CD4-positive, alpha-beta T cell (primary cell): ENCODE data around the gene PRKAR2B. TPM values are rescaled to one million over a fixed set of nuclear protein-coding genes. Genes with fewer than 3 reads are reported as not detected.

Source experiments
- ATAC-seq: fragments of 200-7000 bp; cut with Tn5 transposase; one replicate; pipeline ENCODE4 v1.10.0; 2022; ENCODE audit warnings: mild to moderate bottlenecking; ENCODE audit not compliant: poor library complexity
- CTCF ChIA-PET: fragments of 350-600 bp; sonication (Branson Sonifier 250); formaldehyde crosslinking; loops from one replicate; lab custom pipeline; 2021; ENCODE audit warnings: antibody characterized with exemption, inconsistent platforms; lab: Charles Lee
- POLR2A ChIA-PET: fragments of 350-600 bp; sonication (Branson Sonifier 250); formaldehyde crosslinking; loops from one replicate; lab custom pipeline; 2021; ENCODE audit warnings: antibody characterized with exemption, inconsistent platforms; lab: Charles Lee
- DNase-seq, 14 experiments: peaks; one replicate each; pipeline ENCODE4 v3.0.0-alpha.2; 2013 to 2020; ENCODE audit warnings: mixed read lengths in 2 of 14
- H3K27ac ChIP-seq, 2 donors: one replicate each; pipeline versions ENCODE4 v1.5.1 to v1.7.0; 2013; ENCODE audit warnings: low read length in 2 of 2, low read depth in 1 of 2, mild to moderate bottlenecking in 1 of 2
- H3K27me3 ChIP-seq, 2 experiments: 1 replicate in 1 of 2; 2 replicates in 1 of 2; pipeline versions ENCODE4 v1.6.1 to v1.7.0; 2013; ENCODE audit warnings: low read length in 2 of 2, control low read depth in 1 of 2, mild to moderate bottlenecking in 1 of 2, moderate library complexity in 1 of 2; ENCODE audit not compliant: insufficient read depth in 2 of 2, control insufficient read depth in 1 of 2
- H3K36me3 ChIP-seq: one replicate; pipeline ENCODE4 v1.6.1; 2013; ENCODE audit warnings: low read length, control low read depth; ENCODE audit not compliant: insufficient read depth
- H3K4me1 ChIP-seq: one replicate; pipeline ENCODE4 v1.6.1; 2013; ENCODE audit warnings: low read length, control low read depth; ENCODE audit not compliant: insufficient read depth
- H3K4me3 ChIP-seq: one replicate; pipeline ENCODE4 v1.5.1; 2013; ENCODE audit warnings: mild to moderate bottlenecking, low read length, moderate library complexity
- H3K9me3 ChIP-seq, 2 experiments: 1 replicate in 1 of 2; 2 replicates in 1 of 2; pipeline versions ENCODE4 v1.6.1 to v1.7.0; 2013; ENCODE audit warnings: low read length in 2 of 2, mild to moderate bottlenecking in 2 of 2, control low read depth in 1 of 2, moderate library complexity in 1 of 2; ENCODE audit not compliant: control insufficient read depth in 1 of 2, insufficient read depth in 1 of 2
- H3K27ac Mint-ChIP-seq: one replicate; pipeline ENCODE4 v1.8.0; 2020; ENCODE audit warnings: mixed read lengths
- H3K27me3 Mint-ChIP-seq: one replicate; pipeline ENCODE4 v1.8.0; 2021; ENCODE audit warnings: mixed read lengths
- H3K36me3 Mint-ChIP-seq: one replicate; pipeline ENCODE4 v1.8.0; 2021; ENCODE audit warnings: low read depth, mixed read lengths
- H3K4me1 Mint-ChIP-seq: one replicate; pipeline ENCODE4 v1.8.0; 2021; ENCODE audit warnings: low read depth, mixed read lengths
- H3K4me3 Mint-ChIP-seq: one replicate; pipeline ENCODE4 v1.8.0; 2020; ENCODE audit warnings: mild to moderate bottlenecking, mixed read lengths
- H3K9me3 Mint-ChIP-seq: one replicate; pipeline ENCODE4 v1.8.0; 2020; ENCODE audit warnings: mixed read lengths
- CTCF ChIP-seq: fragments of 200-600 bp; IDR thresholded peaks from one replicate; pipeline ENCODE4 v1.8.0; 2022; ENCODE audit warnings: antibody characterized with exemption, mild to moderate bottlenecking
- intact Hi-C, 2 experiments: fragments of 100-400 bp; cut with DNase I in 1 of 2; cut with micrococcal nuclease in 1 of 2; formaldehyde crosslinking; loops; one replicate each; pipeline versions ENCODE4 v1.15.1 to v1.9.0; 2023 to 2025; cut with DNase I, micrococcal nuclease
- total RNA-seq, 174 experiments: library from RNA in 2 of 174; stranded (reverse) in 2 of 174; gene quantifications; one replicate each; pipeline ENCODE4 v1.2.3 and lab custom pipeline; 2021 to 2026

Gene PRKAR2B
- total RNA-seq, 2 experiments from 2014 or later, result 0.41 to 0.42 TPM

DNA sequence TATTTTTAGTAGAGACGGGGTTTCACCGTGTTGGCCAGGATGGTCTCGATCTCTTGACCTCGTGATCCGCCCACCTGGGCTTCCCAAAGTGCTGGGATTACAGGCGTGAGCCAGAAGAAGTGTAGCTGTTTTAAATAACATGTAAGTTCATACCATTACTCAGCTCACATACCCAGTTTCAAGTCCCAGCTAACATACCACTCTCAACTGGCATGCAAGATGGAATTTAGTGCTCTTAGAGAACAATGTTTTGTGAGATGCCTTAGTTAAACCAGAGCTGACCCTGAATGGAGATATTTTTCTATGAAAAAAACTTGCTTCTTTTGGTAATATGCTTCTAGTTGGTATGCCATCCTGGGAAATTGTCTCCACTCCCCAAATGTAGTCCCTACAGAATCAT is 161.6 kb downstream of the PRKAR2B start:
- intact Hi-C loops, result loop anchor here in 1 of 2 experiments (10.0 kb wide), 1 partner anchor 669 kb away; no protein-coding TSS in a partner anchor
- Mint-ChIP-seq H3K4me1 (no peaks in the 10 kb centered on the region), H3K36me3 (peaks cover 99% of the 10 kb centered on the region), H3K4me3 (no peak overlapping the region), H3K27me3 (no peaks in the 10 kb centered on the region), H3K9me3 (no peaks in the 10 kb centered on the region), H3K27ac (no peak overlapping the region)
- peaks cover 90% of the 10 kb centered on the region for H3K36me3 ChIP-seq
- no peaks in the 10 kb centered on the region for H3K4me1 ChIP-seq
- no peak for TF ChIP-seq CTCF
- no peak for ATAC-seq
- H3K4me3 ChIP-seq, result no peak overlapping the region
- H3K27ac ChIP-seq, result no peak overlapping the region
- no peaks in the 10 kb centered on the region for H3K27me3 ChIP-seq
- CTCF ChIA-PET, result interaction anchor here (1.1 kb wide), 1 partner anchor 58 kb away, joined by 5 read pairs; no protein-coding TSS in a partner anchor
- POLR2A ChIA-PET, result interaction anchor here (1.5 to 5.2 kb wide), 2 partner anchors 32 to 37 kb away, joined by 3 to 21 read pairs; partner anchors contain the start of gene HBP1
- no peaks in the 10 kb centered on the region for H3K9me3 ChIP-seq
- no peak for DNase-seq

- no peaks in the 10 kb centered on the region for H3K9me3 Mint-ChIP-seq
- Histone ChIP-seq H3K27me3 (no peaks in the 10 kb centered on the region), H3K4me3 (no peak overlapping the region), H3K36me3 (peaks cover 84% of the 10 kb centered on the region), H3K27ac (no peak overlapping the region), H3K4me1 (no peaks in the 10 kb centered on the region), H3K9me3 (no peaks in the 10 kb centered on the region)
- no peak overlapping the region for H3K4me3 Mint-ChIP-seq
- no peak overlapping the region for H3K27ac Mint-ChIP-seq
- H3K27me3 Mint-ChIP-seq, result no peaks in the 10 kb centered on the region
- POLR2A ChIA-PET, result interaction anchor here (1.5 to 5.2 kb wide), 2 partner anchors 33 to 37 kb away, joined by 3 to 21 read pairs; partner anchors contain the start of gene HBP1
- TF ChIP-seq CTCF, result no peak
- DNase-seq (no peak), ATAC-seq (no peak)
- intact Hi-C loops, result loop anchor here in 1 of 2 experiments (10.0 kb wide), 1 partner anchor 668 kb away; no protein-coding TSS in a partner anchor
- no peaks in the 10 kb centered on the region for H3K4me1 Mint-ChIP-seq
- CTCF ChIA-PET, result interaction anchor here (1.1 kb wide), 1 partner anchor 59 kb away, joined by 5 read pairs; no protein-coding TSS in a partner anchor
- peaks cover 99% of the 10 kb centered on the region for H3K36me3 Mint-ChIP-seq
Observed at GRCh38 chr7:107206706-107207105, 162.2 kb downstream of the PRKAR2B start.

DNA sequence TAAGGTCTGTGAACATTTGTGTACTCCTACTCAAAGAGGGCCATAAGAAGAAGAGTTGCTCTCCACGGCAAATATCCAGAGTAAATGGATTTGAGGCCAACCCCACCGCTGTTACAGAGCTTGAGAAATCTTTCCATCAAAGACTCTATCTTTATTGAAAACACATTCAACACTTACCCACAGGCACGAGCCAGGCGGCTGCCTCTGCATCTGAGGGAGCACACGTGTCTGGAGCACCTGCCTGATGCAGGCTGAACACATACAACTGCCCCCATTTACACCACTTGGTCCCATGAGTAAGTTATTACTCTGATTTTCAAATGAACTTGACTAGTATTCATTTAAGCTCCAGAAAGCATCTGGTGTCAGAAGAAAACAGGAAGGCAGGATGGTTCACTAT is 163.0 kb downstream of the PRKAR2B start:
- peak overlapping the region; percentile 12 for H3K27ac Mint-ChIP-seq
- no peak for ATAC-seq
- no peak overlapping the region for H3K27ac ChIP-seq
- H3K27me3 Mint-ChIP-seq, result no peaks in the 10 kb centered on the region
- ChIA-PET CTCF (no interaction called here), POLR2A (interaction anchor here (5.2 kb wide), 1 partner anchor 38 kb away, joined by 21 read pairs; the partner anchor contains the start of gene HBP1)
- H3K36me3 ChIP-seq, result peaks cover 77% of the 10 kb centered on the region
- peaks cover 93% of the 10 kb centered on the region for H3K36me3 Mint-ChIP-seq
- no peak for TF ChIP-seq CTCF
- H3K4me3 ChIP-seq, result no peak overlapping the region
- H3K4me1 ChIP-seq, result no peaks in the 10 kb centered on the region
- no peak overlapping the region for H3K4me3 Mint-ChIP-seq
- intact Hi-C loops, result loop anchor here in 1 of 2 experiments (10.0 kb wide), 1 partner anchor 667 kb away; no protein-coding TSS in a partner anchor
- DNase-seq, result no peak
- no peaks in the 10 kb centered on the region for H3K4me1 Mint-ChIP-seq
- no peaks in the 10 kb centered on the region for H3K9me3 Mint-ChIP-seq
- no peaks in the 10 kb centered on the region for H3K9me3 ChIP-seq
- H3K27me3 ChIP-seq, result no peaks in the 10 kb centered on the region
